Neural cell (in vitro differentiated cells): Measurements from ENCODE around the gene UGT3A2. TPM values are rescaled to one million over a fixed set of nuclear protein-coding genes. Genes with fewer than 3 reads are reported as not detected.
"Not testable (repeated sequence)": the region's sequence is repeated elsewhere in the genome, so short reads cannot be mapped to it uniquely, and the experiment has no call there.

Source experiments
- H2AFZ ChIP-seq: fragments of 200-600, 300-800 bp; sonication (generic), shearing (Covaris generic); 2 replicates; pipeline ENCODE4 v1.6.0; 2014; ENCODE audit warnings: low read depth, mild to moderate bottlenecking, antibody characterized with exemption, low read length, moderate library complexity
- H3F3A ChIP-seq: fragments of 200-600 bp; shearing (Covaris generic); 2 replicates; pipeline ENCODE4 v1.6.1; 2016; ENCODE audit warnings: mild to moderate bottlenecking, moderate library complexity, mixed read lengths, antibody characterized with exemption, low read length; ENCODE audit not compliant: insufficient read depth, poor library complexity, severe bottlenecking
- H3K27ac ChIP-seq: fragments of 200-600, 300-800 bp; sonication (generic), shearing (Covaris generic); 2 replicates; pipeline ENCODE4 v1.5.1; 2014; ENCODE audit warnings: mild to moderate bottlenecking, low read length, moderate library complexity
- H3K27me3 ChIP-seq: fragments of 300-800, 200-600 bp; sonication (generic), shearing (Covaris generic); 2 replicates; pipeline ENCODE4 v1.6.0; 2014; ENCODE audit warnings: mild to moderate bottlenecking, low read depth, low read length, moderate library complexity; ENCODE audit not compliant: insufficient read depth
- H3K36me3 ChIP-seq: fragments of 300-800, 200-600 bp; sonication (generic), shearing (Covaris generic); 2 replicates; pipeline ENCODE4 v1.5.1; 2014; ENCODE audit warnings: mild to moderate bottlenecking, antibody characterized with exemption, low read length, moderate library complexity; ENCODE audit not compliant: insufficient read depth
- H3K4me2 ChIP-seq: fragments of 300-800, 200-600 bp; sonication (generic), shearing (Covaris generic); 2 replicates; pipeline ENCODE4 v1.6.0; 2014; ENCODE audit warnings: mild to moderate bottlenecking, low read length
- H3K4me3 ChIP-seq: fragments of 300-800, 200-600 bp; sonication (generic), shearing (Covaris generic); 2 replicates; pipeline ENCODE4 v1.5.1; 2014; ENCODE audit warnings: mild to moderate bottlenecking, low read length, moderate library complexity
- H3K79me2 ChIP-seq: fragments of 200-600 bp; shearing (Covaris generic); replicated peaks from 2 replicates; pipeline ENCODE4 v1.6.0; 2014; ENCODE audit warnings: mild to moderate bottlenecking, low read length, moderate library complexity; ENCODE audit not compliant: insufficient read depth
- H3K9ac ChIP-seq: fragments of 300-800, 200-600 bp; sonication (generic), shearing (Covaris generic); 2 replicates; pipeline ENCODE4 v1.6.1; 2016; ENCODE audit warnings: mild to moderate bottlenecking, low read length, mixed read lengths
- H3K9me2 ChIP-seq: fragments of 200-600 bp; shearing (Covaris generic); 2 replicates; pipeline ENCODE4 v1.6.1; 2016; ENCODE audit warnings: mild to moderate bottlenecking, low read length, mixed read lengths; ENCODE audit not compliant: insufficient read depth
- H3K9me3 ChIP-seq: fragments of 200-600, 300-800 bp; sonication (generic), shearing (Covaris generic); 2 replicates; pipeline ENCODE4 v1.6.1; 2016; ENCODE audit warnings: mild to moderate bottlenecking, mixed run types, low read length, moderate library complexity, mixed read lengths
- H4K20me1 ChIP-seq: fragments of 200-600 bp; shearing (Covaris generic); 2 replicates; pipeline ENCODE4 v1.6.1; 2016; ENCODE audit warnings: mild to moderate bottlenecking, mixed run types; ENCODE audit not compliant: insufficient read depth
- CTCF ChIP-seq: fragments of 450-650 bp; IDR thresholded peaks from 2 replicates; pipeline ENCODE4 v1.5.1; 2014; ENCODE audit warnings: antibody characterized with exemption, mild to moderate bottlenecking, moderate library complexity; ENCODE audit not compliant: poor library complexity, severe bottlenecking
- EP300 ChIP-seq: fragments of 450-650 bp; conservative IDR thresholded peaks from 2 replicates; pipeline ENCODE4 v1.6.1; 2014; ENCODE audit warnings: antibody characterized with exemption, mild to moderate bottlenecking, moderate library complexity; ENCODE audit not compliant: poor library complexity, severe bottlenecking
- EZH2 ChIP-seq: fragments of 200-600, 300-800 bp; shearing (Covaris generic), sonication (generic); IDR thresholded peaks from 2 replicates; pipeline ENCODE4 v1.6.1; 2014; ENCODE audit warnings: antibody characterized with exemption, low read length, borderline replicate concordance, mild to moderate bottlenecking; ENCODE audit not compliant: insufficient read depth, poor library complexity, severe bottlenecking
- MXI1 ChIP-seq: fragments of 450-650 bp; conservative IDR thresholded peaks from 2 replicates; pipeline ENCODE4 v1.6.1; 2014; ENCODE audit warnings: antibody characterized with exemption, mild to moderate bottlenecking; ENCODE audit not compliant: poor library complexity, severe bottlenecking
- POLR2AphosphoS5 ChIP-seq: IDR thresholded peaks from 2 replicates; pipeline ENCODE4 v1.6.1; 2012
- RAD21 ChIP-seq: fragments of 450-650 bp; conservative IDR thresholded peaks from 2 replicates; pipeline ENCODE4 v1.6.1; 2014; ENCODE audit warnings: antibody characterized with exemption, mild to moderate bottlenecking, moderate library complexity
- REST ChIP-seq: IDR thresholded peaks from 2 replicates; pipeline ENCODE4 v1.6.1; 2012; ENCODE audit warnings: borderline replicate concordance
- SMC3 ChIP-seq: fragments of 450-650 bp; conservative IDR thresholded peaks from 2 replicates; pipeline ENCODE4 v1.6.1; 2014; ENCODE audit warnings: antibody characterized with exemption, mild to moderate bottlenecking, moderate library complexity; ENCODE audit not compliant: poor library complexity
- TAF1 ChIP-seq: IDR thresholded peaks from 2 replicates; pipeline ENCODE4 v1.6.1; 2012; ENCODE audit warnings: low read depth
- polyA plus RNA-seq: library from polyadenylated mRNA; depleted of rRNA; stranded (reverse); fragments of >200 nt; gene quantifications from 2 replicates; pipeline ENCODE4 v1.2.3, GENCODE V29; 2014

The UGT3A2 gene
- polyA plus RNA-seq, 1 donor from 2014 or later, result not detected

- no peak overlapping the region for H3K4me2 ChIP-seq
- H3K9me3 ChIP-seq, result no peaks in the 10 kb centered on the region
- TF ChIP-seq EP300, result no peak
- TF ChIP-seq SMC3, result no peak
- no peak for TF ChIP-seq MXI1
- no peak for TF ChIP-seq POLR2AphosphoS5
- no peak for TF ChIP-seq EZH2
- no peak for TF ChIP-seq RAD21
- TF ChIP-seq TAF1, result no peak
- no peak for TF ChIP-seq CTCF
- no peak for TF ChIP-seq REST
- H3K4me3 ChIP-seq, result no peak overlapping the region
- H3K36me3 ChIP-seq, result no peaks in the 10 kb centered on the region
- no peaks in the 10 kb centered on the region for H3K79me2 ChIP-seq
- no peak overlapping the region for H3K27ac ChIP-seq
- no peaks in the 10 kb centered on the region for H3F3A ChIP-seq
- H3K9me2 ChIP-seq, result no peaks in the 10 kb centered on the region
- no peak overlapping the region for H2AFZ ChIP-seq
- no peak overlapping the region for H3K9ac ChIP-seq
- H3K27me3 ChIP-seq, result no peaks in the 10 kb centered on the region
- no peaks in the 10 kb centered on the region for H4K20me1 ChIP-seq
Observed at GRCh38 chr5:36026706-36027465, 39.8 kb downstream of the UGT3A2 start.

- H3K9me3 ChIP-seq, H3K36me3 ChIP-seq, H3K9ac ChIP-seq, H2AFZ ChIP-seq, H3K27me3 ChIP-seq, H3F3A ChIP-seq, H3K4me3 ChIP-seq, H3K27ac ChIP-seq, H3K9me2 ChIP-seq, H4K20me1 ChIP-seq, H3K4me2 ChIP-seq, H3K79me2 ChIP-seq: not testable (repeated sequence)
Observed at GRCh38 chr5:36022246-36022645, 44.4 kb downstream of the UGT3A2 start.

- not testable (repeated sequence) for H3K36me3 ChIP-seq, H3K9me3 ChIP-seq, H3K4me3 ChIP-seq, H2AFZ ChIP-seq, H3K79me2 ChIP-seq, H3K27ac ChIP-seq, H3K4me2 ChIP-seq, H3K9me2 ChIP-seq, H3K9ac ChIP-seq, H3F3A ChIP-seq, H4K20me1 ChIP-seq, H3K27me3 ChIP-seq
Observed at GRCh38 chr5:36019584-36019983, 47.1 kb downstream of the UGT3A2 start.
